CD4-positive, CD25-positive, alpha-beta regulatory T cell (primary cell): ENCODE measurements around the gene ZNF277. TPM values are rescaled to one million over a fixed set of nuclear protein-coding genes. Genes with fewer than 3 reads are reported as not detected.

Source experiments
- polyA plus RNA-seq, 4 donors: library from polyadenylated mRNA; unstranded; fragments of 300-500 nt; fragmentation: Illumina TruSeq; gene quantifications; one replicate each; pipeline ENCODE4 v1.2.3, GENCODE V29; 2021
- total RNA-seq: library from RNA; stranded (reverse); gene quantifications from one replicate; pipeline ENCODE4 v1.2.3, GENCODE V29; 2022

The ZNF277 gene
- total and polyA plus RNA-seq, 5 donors from 2014 or later = 24.7 to 29.0 (median 26.8) TPM

Other genes with a start within 250 kb of the ZNF277 start
- 0.44 TPM for gene DOCK4, start 296 bp upstream of the ZNF277 start, total RNA-seq
- not detected for gene DOCK4, start 296 bp upstream of the ZNF277 start, polyA plus RNA-seq
- 258 TPM for gene IFRD1, start 243.8 kb downstream of the ZNF277 start, total RNA-seq
- gene IFRD1, start 243.8 kb downstream of the ZNF277 start, polyA plus RNA-seq = 10 to 100 TPM; 28.1 to 37.4 (median 33.2) TPM